ENCODE data around the gene FAXC. TPM values are rescaled to one million over a fixed set of nuclear protein-coding genes. Genes with fewer than 3 reads are reported as not detected.

FAXC gene
- total and polyA plus RNA-seq, 2 donors (not counting 3 experiments of a cell fraction or from before 2014, with no cell fraction given), result 3.4 to 3.6 TPM

DNA sequence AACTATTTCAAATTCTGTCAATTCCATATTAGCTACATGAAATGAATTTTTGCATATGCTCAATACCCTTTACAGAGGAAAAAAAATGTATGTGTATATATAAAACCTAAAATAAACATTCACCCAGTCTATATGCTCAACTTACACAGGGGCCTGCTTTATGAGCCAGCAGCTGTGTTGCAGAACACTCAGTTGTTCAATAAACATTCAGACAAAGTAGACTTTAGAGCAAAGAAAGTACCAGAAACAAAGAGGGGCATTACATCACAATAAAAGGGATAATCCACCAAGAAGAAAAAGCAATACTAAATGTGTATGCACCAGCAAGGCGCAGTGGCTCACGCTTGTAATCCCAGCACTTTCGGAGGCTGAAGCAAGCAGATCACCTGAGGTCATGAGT is 35.0 kb upstream of the FAXC start:
- TF ChIP-seq POLR2A (IDR thresholded peaks at IDR 0.05; ENCODE audit: low read depth, low read length), result no peak
- no peak for TF ChIP-seq FOS (IDR thresholded peaks at IDR 0.05; ENCODE audit: borderline replicate concordance, insufficient read depth, low read length)
- no peak for TF ChIP-seq MAX (IDR thresholded peaks at IDR 0.05; ENCODE audit: insufficient read depth, insufficient read length)
- no peak for TF ChIP-seq EZH2 (IDR thresholded peaks at IDR 0.05; ENCODE audit: borderline replicate concordance, low read depth, low read length, severe bottlenecking)
- no peak for TF ChIP-seq GATA2 (IDR thresholded peaks at IDR 0.05; ENCODE audit: insufficient read depth, insufficient read length, low read depth, low read length)
- TF ChIP-seq POLR2AphosphoS5 (IDR thresholded peaks at IDR 0.05; ENCODE audit: insufficient read depth, low read depth, low read length), result no peak
- no peak for TF ChIP-seq JUN (IDR thresholded peaks at IDR 0.05; ENCODE audit: borderline replicate concordance, insufficient read depth, insufficient read length, low read depth)
- TF ChIP-seq CTCF (IDR thresholded peaks at IDR 0.05; ENCODE audit: extremely low read depth in 1 of 2, insufficient read depth in 1 of 2, low read depth in 1 of 2, low read length in 2 of 2), result no peak
- TF ChIP-seq MYC (IDR thresholded peaks at IDR 0.05; ENCODE audit: low read depth, low read length), result no peak
- Histone ChIP-seq H3K9me1 (replicated peaks; ENCODE audit: control insufficient read depth, extremely low read depth, insufficient read depth, low read length) (no peaks in the 10 kb centered on the region), H3K27me3 (ENCODE audit: control insufficient read depth in 2 of 2, insufficient read depth in 2 of 2, low read length in 2 of 2) (no peaks in the 10 kb centered on the region), H3K36me3 (ENCODE audit: control insufficient read depth in 2 of 2, extremely low read depth in 1 of 2, insufficient read depth in 2 of 2, low read length in 2 of 2) (no peaks in the 10 kb centered on the region), H3K4me1 (ENCODE audit: control insufficient read depth, extremely low read depth, insufficient read depth, low read length) (no peaks in the 10 kb centered on the region), H4K20me1 (replicated peaks; ENCODE audit: control insufficient read depth, extremely low read depth, insufficient read depth, low read length) (no peaks in the 10 kb centered on the region), H3K79me2 (ENCODE audit: control insufficient read depth, insufficient read depth, low read length) (no peaks in the 10 kb centered on the region), H3K27ac (ENCODE audit: insufficient read depth, low read depth, low read length) (no peak overlapping the region), H3K9me3 (replicated peaks; ENCODE audit: control insufficient read depth, insufficient read depth, low read length) (no peaks in the 10 kb centered on the region), H2AFZ (ENCODE audit: low read depth, low read length) (no peak overlapping the region), H3K4me2 (ENCODE audit: insufficient read depth, low read length) (no peak overlapping the region), H3K4me3 (replicated peaks in 1 of 3; ENCODE audit: insufficient read depth in 1 of 3, low read depth in 1 of 3, low read length in 3 of 3) (no peak overlapping the region), H3K9ac (replicated peaks; ENCODE audit: extremely low read depth, insufficient read depth, low read length) (no peak overlapping the region)
- FAIRE-seq, result no peak
- BruUV-seq (replicated peaks), result no TSS peak
- POLR2A ChIA-PET, result no interaction called here
- CTCF ChIA-PET, result interaction anchor here (1.4 to 1.7 kb wide), 3 partner anchors 9 to 54 kb away, joined by 3 to 9 read pairs (median 7); partner anchors contain the start of gene COQ3
- no peak for DNase-seq (ENCODE audit: low read depth, low spot score)
- dilution Hi-C loops (cut with MboI; ENCODE audit: extremely low pct_ligation_motif_present, low sequenced_read_pairs), result no loop called here
- intact Hi-C loops (cut with micrococcal nuclease), result no loop called here

Measured in endothelial cell of umbilical vein (primary cell).